Stimulated activated CD4-positive, alpha-beta T cell treated with anti-CD3 and anti-CD28 coated beads, Interleukin-4, amount 100 ng/mL, for 24 hours (primary cell): ENCODE results near the gene NTSR2.

Experiments
- DNase-seq: peaks from one replicate; pipeline ENCODE4 v3.0.0-alpha.2; 2020

NTSR2 gene, protein sequence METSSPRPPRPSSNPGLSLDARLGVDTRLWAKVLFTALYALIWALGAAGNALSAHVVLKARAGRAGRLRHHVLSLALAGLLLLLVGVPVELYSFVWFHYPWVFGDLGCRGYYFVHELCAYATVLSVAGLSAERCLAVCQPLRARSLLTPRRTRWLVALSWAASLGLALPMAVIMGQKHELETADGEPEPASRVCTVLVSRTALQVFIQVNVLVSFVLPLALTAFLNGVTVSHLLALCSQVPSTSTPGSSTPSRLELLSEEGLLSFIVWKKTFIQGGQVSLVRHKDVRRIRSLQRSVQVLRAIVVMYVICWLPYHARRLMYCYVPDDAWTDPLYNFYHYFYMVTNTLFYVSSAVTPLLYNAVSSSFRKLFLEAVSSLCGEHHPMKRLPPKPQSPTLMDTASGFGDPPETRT

GRCh38 chr2:11669454-11670291 is at the start of gene NTSR2:
TSS of gene NTSR2 (minus strand) at chr2:11670195. CDS start at chr2:11670129, 66 bp downstream.
- DNase-seq: no peak

DNA sequence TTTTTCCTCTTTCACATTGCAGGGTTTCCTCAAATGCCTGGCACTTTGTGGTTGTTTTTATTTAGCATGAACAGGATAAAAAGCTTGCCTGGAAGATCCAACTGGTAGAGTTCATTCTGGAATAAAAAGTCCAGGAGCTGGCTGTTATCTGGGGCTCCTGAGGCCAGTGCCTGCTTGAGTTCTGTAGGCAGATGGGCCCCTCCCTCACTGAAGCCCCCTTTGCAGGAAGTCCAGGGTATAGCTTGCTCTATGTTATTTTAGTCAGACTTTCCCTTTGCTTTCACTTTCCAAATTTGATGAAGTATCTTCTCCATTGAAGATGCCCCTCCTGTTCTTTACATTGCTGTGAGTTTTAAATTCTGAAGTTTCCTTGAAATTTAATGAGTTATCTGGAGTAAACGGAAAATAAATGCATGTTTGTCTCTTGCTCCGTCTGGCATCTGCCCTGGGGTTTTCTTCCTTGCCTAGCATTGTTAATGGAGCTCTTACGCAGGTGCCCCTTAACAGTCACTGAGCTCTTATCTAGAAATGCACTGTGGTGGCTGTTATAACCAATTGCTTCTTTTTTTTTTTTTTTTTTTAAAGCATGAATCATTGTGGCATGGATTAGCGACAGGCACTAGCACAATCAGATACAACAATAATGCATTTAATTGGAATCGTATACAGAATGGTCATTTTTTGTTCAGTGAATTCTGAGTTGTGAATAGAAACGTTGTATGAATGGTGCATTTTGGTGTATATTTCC is 49.4 kb upstream of the NTSR2 start:
- DNase-seq: no peak

DNA sequence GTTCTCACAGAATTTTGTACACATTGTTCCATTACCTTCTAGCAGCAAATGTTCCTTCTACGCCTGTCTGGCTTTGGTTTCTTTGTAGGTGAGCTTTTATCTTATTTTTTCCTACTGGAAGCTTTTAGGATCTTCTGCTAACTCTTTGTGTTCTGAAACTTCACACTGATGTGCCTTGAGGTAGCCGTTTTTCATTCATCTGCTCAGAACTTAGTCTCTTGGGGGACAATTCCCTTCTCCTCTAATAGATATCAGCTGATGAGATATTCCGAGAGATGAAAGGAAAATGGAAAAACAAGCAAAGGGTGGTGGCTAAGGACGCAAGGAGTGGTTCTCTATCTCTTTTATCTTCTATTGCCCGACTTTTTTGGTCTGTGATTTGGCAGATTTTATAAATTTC is 48.6 kb upstream of the NTSR2 start:
- DNase-seq: no peak

GRCh38 chr2:11717623-11718022 is 47.6 kb upstream of the NTSR2 start:
- no peak for DNase-seq

GRCh38 chr2:11716689-11717321 is 46.8 kb upstream of the NTSR2 start:
- DNase-seq: no peak

- no peak for DNase-seq
Measured at GRCh38 chr2:11715987-11716652, 46.1 kb upstream of the NTSR2 start.

- no peak for DNase-seq
Measured at GRCh38 chr2:11713815-11714214, 43.8 kb upstream of the NTSR2 start.

DNA sequence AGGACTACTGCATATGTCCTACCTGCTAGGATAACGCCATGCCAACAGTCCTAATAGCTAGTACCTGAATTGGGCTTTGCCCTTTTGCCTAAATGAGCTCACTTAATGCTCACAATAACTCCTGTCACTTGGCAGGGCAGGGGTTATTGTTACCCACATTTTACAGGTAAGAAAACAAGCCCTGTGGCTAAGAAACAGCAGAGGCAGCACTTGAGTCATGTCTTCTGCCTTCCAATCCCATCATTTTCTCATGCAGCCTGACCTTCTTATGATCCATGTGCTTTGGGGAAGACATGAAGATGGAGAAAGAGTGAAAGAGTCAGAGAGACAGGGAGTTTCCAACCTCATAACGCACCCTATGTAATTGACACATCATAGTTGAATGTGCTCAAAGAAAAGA is 42.9 kb upstream of the NTSR2 start:
- no peak for DNase-seq

DNA sequence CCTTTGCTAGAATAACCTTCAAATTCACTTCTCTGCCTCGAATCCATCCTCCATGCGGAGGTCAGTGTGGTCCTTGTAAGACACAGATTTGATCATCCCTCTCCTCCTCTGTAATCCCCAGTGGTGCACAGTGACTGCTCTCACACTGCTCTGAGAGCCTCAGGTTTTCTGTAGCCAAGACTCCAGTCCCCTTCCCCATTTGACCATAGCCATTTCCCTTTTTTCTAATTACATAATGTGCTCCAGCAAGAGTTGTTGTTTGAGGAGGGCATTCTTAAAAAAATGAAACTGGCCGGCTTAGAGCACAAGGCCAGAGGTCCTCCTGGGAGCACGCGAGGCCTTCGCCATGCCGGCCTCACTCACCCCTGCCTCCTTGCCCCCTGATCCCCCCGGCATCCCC is 41.8 kb upstream of the NTSR2 start:
- DNase-seq: no peak

- no peak for DNase-seq
Measured at GRCh38 chr2:11711354-11711716, 41.3 kb upstream of the NTSR2 start.

DNA sequence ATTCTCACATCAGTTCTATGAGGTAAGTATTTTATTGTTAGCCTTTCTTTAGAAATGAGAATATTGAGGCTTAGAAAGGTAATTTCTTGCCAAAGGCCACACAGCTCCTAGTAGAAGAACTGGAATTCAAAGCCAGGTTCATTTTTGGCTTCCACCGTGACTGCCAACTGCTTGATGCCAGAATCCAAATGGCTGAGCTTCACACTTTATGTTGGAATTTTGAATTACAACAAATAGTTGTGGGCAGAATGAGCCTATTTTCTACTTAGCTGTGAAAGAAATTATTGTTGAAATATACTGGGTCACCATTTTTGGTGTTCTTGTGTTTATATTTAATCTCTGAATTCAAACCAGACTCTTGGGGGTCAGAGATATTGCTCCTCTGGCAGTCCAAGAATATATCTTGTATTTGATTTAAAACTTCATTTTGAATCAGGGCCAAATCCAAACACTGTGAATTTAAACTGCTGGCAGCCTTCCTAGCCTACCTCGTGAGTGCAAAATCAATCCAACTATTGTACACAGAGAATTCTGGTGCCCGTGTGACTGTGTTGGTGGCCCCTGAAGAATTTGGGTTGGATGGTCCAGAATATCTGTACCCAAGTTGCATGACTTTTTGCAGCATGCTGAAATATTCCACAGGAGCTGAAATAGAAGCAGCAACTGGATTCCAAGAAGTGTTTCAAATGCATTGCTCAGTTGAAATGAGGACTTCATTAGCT is 40.8 kb upstream of the NTSR2 start:
- DNase-seq: no peak

DNA sequence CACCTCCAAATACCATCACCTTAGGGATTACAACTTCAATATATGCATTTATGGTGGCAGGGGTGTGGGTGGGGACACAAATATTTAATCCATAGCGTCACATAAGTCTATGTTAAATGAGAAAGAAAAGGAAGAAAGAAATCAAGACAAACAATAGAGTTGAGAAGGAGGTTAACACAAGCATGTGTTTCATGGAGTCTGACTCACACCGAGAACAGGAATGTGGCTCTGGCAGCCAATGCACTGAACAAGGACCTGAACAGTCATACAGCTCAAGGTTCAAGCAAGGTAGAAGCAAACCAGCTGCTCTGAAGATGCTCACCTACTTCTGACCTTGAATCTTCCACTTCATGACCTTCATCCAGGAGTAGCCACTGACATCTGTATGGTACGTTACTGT is 40.2 kb upstream of the NTSR2 start:
- no peak for DNase-seq

- no peak for DNase-seq
Measured at GRCh38 chr2:11709293-11709692, 39.3 kb upstream of the NTSR2 start.

- no peak for DNase-seq
Measured at GRCh38 chr2:11708106-11708505, 38.1 kb upstream of the NTSR2 start.

DNA sequence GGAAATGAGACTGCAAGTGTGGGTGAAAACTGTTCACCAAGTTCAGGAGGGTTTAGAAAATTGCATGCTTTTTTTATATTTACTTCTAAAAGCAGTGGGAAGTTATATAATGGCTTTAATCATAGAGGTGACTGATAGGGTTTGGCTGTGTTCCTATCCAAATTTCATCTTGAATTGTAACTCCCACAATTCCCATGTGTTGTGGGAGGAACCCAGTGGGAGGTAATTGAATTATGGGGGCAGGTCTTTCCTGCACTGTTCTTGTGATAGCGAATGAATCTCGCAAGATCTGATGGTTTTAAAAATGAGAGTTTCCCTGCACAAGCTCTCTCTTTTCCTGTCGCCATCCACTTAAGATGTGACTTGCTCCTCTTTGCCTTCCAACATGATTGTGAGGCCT is 35.7 kb upstream of the NTSR2 start:
- no peak for DNase-seq

- no peak for DNase-seq
Measured at GRCh38 chr2:11705063-11705462, 35.1 kb upstream of the NTSR2 start.

DNA sequence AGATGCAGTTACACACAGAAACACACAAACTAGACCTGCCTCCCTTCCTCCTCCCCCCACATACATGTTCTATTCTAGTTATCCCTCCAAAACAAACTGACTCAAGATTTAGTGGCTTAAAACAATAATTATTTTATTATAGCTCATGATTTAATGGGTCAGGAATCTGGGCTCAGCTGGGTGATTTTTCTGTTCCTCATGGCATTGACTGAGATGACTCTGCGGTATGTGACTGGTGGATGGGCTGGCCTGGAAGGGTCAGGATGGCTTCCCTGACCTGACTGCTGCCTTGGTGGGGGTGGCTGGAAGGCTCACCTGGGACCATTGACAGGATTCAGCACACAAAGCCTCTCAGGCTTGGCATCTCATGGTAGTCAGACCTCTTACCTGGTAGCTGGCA is 33.7 kb upstream of the NTSR2 start:
- DNase-seq: no peak

DNA sequence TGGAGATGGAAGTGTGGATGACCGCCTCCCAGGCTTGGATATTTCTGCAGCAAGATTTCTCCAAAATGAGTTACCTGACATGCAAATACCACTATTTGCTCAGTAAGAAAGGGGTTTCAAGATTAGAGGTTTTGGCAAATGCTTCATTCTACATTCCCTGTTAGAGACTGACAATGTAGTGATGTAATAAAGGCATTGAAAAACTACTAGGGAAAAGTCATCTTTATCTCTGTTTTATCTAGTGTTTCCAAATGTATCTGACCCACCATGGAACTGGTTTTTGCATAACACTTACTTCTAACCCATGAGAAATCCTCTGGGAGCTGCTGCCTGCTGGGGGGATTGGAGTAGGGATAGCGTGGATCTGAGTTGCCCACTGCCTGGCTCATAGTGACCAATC is 33.0 kb upstream of the NTSR2 start:
- no peak for DNase-seq

- no peak for DNase-seq
Measured at GRCh38 chr2:11701751-11702301, 31.8 kb upstream of the NTSR2 start.

DNA sequence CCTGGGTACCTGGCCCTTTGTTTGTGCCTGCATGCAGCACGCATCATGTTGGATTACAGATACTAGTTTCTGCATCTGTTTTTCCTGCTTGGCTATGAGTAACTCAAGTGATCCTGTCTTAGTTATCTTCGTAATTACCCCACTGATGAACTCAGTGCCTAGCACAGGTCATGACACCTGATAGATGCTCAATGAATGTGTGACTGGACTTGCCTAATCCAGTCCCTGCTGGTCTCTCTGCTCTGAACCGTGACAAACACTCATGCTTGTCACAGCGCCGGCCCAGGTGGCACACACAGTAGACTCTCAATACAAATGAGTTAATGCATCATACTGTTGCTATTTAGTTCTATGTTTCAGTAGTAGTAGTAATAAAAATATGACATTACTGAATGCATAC is 31.2 kb upstream of the NTSR2 start:
- no peak for DNase-seq
